ENCODE results near the gene C4BPB.
A peak's percentile ranks its signal among the peaks of the same experiment; 100 is the strongest.
"Not testable (repeated sequence)": the region's sequence is repeated elsewhere in the genome, so short reads cannot be mapped to it uniquely, and the experiment has no call there.

The C4BPB gene, protein sequence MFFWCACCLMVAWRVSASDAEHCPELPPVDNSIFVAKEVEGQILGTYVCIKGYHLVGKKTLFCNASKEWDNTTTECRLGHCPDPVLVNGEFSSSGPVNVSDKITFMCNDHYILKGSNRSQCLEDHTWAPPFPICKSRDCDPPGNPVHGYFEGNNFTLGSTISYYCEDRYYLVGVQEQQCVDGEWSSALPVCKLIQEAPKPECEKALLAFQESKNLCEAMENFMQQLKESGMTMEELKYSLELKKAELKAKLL

DNA sequence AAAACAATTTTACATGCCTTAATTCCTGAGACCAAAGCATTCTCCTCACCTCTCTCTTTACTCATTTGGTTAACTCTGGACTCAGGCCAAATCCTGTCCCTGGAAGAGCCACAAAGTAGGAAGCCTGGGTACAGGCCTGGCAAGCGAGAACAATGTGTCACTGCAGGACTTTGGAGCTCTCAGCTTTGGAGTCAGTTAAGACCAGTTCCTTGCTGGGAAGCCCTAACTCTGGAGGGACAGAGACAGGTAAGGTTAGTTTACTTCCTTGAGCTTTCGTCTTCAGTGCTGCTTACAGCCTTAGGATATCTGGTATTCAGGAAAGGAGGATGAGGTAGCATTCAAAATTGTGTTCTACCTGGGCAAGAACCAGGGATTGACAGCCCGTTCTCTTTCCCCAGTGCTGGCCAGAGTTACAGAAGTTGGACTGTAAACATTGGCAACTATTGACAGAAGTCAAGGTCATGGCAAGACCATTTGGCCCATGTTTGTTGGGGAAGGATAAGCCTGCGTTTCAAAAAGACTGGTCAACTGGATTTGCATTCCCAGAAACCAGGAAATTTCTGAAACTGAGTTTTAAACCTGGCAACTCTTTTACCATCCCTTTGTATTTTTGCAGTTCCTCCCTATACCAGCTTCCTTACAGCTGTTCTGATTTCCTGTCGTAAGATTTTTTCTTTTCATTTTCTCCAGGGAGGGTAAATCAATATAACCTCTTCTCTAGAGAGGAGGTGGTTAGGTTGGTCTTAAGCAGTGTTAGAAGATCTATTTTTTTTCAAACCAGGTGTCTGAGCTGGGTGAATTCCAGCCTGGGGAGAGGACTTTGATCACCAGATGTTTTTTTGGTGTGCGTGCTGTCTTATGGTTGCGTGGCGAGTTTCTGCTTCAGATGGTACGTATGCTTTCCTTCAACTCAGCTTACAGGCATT, at the start of gene C4BPB:
C4BPB (plus strand) TSS at position 160 of the 926 bp plus-strand sequence; CDS start at position 832, 672 bp downstream.
- DNase-seq, result no peak

DNA sequence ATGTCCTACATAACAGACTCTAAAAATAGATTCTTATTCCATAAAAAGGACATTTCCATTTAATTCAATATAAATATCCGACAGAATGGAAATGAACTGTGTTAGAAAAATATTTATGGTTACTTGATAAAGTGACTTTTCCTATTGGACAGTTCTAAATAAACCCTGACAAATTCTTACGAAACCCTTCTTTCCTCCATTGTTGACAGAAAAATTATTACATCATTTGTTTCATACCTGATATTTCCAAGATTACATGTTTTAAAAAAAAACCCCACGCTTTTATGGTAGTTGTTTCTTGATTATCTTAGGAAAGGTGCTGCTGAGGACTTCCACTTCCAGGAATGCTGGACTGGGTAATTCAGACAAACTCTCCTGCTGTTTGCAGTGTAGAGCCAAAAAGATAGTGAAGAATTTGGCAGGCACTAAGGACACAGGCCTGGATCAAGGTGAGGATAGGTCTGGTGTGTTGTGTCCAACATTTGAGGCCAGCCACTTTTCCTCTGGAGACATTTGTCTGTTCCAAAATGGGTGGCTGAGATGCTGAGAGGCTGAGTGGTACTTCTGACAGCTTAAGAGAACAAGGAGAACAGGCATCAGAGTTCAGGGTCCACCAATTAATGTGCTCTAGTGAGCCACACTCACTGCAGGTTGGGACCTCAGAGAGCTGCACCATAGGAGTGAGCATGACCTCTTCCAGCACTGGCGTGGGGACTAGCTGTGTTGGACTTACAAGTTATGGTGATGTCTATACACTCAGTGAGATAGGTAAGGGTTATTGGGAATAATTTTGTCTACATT, 49.1 kb upstream of the C4BPB start:
- no peak for DNase-seq

DNA sequence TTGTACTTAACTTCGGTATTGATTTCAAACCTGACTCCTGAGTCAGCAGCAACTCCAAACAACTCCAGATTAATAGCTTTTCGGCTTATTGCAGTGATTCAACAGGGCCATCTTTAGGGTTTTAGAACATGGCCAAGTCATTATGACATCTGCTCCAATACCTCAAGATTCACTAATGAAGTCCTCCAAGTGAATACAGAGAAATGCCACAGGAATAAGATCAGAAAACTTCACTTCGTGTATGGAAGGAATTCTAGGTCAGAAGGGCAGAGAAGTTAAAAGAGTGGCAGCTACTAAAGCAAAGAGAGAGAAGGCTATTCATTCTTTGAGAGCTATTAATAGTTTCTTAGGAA, 48.5 kb upstream of the C4BPB start:
- no peak for DNase-seq

DNA sequence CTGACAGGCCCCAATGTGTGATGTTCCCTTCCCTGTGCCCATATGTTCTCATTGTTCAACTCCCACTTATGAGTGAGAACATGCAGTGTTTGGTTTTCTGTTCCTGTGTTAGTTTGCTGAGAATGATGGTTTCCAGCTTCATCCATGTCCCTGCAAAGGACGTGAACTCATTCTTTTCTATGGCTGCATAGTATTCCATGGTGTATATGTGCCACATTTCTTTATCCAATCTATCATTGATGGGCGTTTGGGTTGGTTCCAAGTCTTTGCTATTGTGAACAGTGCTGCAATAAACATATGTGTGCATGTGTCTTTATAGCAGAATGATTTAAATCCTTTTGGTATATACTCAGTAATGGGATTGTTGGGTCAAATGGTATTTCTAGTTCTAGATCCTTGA, 47.3 kb upstream of the C4BPB start:
- DNase-seq, result not testable (repeated sequence)

DNA sequence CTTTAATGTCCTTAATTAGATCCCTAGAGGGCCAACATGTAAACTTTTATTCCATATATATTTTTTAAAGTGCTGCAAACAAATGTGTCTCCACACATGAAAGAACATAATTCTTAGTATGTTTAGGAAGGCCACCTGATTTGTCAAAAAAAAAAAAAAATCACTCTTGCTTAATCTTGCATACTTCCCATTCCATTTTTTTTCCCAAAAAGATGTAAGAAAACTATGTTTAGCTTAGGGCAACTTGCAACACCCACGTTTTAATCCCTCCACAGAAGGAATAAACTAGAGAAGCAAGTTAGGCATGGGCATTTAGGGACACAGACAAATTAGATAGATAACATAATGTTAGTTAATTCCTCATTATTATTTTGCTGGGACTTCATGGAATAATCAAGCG, 43.2 kb upstream of the C4BPB start:
- no peak for DNase-seq

DNA sequence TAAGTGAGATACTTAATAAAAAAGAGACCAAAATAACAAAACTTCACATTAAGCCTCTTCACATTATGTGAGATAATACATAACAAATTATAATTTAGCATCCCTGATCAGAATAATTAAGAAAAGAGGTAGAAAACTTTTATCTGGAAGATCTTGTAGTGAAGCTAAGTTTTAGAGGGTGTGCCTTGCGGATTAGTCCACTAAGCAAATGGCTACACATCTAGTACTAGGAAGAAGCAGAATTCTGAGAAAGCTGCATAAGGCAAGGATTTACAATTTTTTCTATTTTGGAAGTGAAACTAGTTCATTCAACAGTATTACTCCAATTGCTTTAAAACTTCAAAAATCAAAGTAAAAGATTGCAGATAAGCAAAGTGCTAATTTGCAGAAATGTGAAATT, 41.2 kb upstream of the C4BPB start:
- no peak for DNase-seq

DNA sequence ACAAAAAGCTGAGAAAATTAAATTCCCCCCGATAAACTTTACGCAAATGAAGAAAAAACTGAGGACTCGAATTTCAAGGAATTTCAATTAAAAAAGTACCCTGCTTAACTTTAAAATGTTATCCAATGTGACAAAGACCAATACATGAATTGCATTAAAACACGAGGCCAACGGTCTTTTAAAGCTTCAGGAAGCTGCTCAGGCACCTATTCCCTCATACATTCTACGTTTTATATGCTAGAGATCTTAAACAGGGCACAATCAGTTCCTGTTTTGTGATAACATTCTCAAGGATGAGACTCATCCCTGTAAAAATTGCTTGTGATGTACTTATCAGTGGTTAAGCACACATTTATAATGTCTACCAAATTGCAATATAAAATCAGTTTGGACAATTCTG, 40.6 kb upstream of the C4BPB start:
- no peak for DNase-seq

DNA sequence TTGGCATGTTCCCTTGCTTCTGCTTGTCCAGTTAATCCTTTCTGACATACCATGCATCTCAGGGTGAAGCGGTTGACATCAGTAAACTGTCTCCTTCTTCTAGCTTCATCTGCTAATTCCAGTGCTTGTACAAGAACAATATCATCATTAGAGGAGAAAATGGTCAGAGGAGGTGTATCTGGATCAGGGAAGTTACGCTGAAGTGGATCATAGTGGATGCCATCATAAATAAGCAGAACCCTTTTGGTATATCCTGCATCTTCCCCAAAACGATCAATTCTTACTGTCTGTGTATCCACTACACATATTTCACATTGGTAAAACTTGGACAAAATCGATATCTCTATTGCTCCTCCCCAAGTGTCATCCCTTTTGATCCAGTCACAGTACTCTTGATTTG, 39.6 kb upstream of the C4BPB start:
- DNase-seq, result no peak

DNA sequence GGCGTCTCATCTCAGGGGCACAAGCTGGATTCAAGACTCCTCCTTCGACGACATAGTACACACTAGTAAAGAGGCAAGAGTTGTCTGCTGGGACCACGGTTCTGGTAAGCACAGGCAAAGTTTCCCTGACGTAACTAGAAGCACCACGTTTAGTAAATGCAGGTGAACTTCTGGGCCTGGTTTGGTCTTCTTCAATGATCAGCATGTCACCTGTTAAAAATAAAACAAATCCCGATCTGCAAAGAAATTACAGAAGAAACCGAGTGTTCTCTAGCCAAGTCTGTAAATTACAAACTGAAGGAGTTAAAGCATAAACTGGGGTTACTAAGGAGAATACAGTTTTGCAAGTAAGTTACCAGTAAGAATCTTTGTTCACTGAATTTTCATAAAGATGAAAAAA, 39.1 kb upstream of the C4BPB start:
- no peak for DNase-seq

DNA sequence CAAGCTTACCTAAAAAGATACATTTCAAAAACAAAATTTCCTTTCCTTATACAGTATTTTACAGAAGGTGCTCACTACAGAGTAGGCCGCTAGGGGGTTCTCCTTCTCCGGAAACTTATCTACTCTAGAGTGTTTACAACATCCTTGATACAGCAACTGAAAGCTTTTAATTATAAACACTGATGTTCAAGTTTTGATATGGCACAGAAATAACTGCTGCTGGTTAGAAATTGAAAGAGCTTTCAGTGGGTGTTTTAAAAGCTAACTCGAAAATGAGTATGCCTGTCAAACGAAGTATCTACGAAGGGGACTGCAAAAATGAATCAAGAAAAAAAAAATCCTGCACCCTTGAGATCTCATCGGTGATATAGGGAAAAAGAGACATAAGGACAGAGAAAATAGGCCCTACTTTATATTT, 38.7 kb upstream of the C4BPB start:
- DNase-seq, result peak; percentile 17 to 43

DNA sequence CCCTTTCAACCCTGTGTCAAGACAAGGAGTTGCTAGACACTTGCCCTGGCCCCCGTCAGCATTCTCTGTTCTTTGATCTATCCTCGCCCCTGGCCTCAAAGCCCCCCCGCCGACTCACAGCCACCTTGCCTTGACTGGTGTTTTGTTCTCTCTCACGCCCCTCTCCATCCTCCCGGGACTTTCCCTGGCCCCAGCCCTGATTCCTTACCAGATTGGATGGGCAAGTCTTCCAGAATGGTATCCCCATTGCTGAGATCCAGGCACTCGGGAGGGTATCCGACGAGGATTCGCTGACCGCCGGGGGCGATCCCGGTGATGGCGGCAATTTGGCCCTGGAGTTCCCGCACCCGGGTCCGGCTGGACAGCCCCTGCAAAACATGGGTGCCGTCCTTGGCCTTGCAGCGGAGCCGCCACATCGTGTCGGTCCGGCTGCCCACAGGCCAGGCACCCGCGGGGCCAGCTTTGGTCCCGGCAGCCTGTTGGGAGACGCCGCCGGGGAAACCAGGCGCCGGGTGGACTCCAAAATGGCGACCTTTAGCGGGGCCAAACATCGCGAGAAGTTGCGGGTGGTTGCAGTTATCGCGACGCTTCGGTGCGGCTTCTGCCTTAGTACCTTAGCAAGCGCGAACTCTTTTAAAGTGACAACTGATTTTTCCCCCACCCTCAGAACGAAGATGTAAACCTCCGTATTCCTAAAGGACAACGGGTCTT, 38.0 kb upstream of the C4BPB start:
- peak; percentile 79 to 88 for DNase-seq

DNA sequence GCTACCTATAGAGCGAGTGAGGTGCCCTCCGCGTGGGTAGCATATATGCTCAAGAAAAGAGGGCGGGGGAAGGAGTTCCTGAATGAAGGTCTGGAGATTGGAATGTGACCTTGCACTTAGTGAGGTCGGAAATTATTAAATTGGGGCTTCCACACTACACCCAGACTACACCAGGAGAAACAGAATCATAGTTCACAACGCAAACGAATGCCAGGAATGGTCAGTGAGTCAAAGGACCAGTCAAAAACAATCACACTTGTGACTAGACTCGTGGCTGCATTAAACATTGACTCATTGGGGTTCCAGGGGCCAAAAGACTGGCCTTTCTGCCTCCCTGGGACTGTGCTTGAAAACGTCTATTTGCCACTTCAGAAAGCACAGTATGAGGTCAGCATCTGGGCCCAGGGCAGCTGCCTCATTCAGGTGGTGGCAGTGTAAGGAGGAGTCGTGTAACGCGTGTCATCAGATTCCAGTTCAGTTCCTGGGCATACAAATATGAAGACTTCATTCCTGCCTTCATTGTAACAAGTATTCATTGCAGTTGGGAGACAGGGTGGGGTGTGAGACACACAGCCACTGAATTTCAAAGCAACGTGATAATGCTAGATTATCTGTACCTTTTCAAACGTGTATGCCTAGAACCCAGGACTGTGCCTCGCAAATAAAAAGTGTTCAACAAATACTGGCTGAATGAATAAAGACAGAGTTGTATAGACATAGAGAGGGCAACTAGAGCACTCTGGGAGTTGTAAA, 37.3 kb upstream of the C4BPB start, which contains the start of gene YOD1:
YOD1 (minus strand) TSS at position 18 of the 753 bp plus-strand sequence. CDS start 178 bp downstream, outside the sequence.
- DNase-seq, result peak in 1 of 2 experiments; percentile 22

DNA sequence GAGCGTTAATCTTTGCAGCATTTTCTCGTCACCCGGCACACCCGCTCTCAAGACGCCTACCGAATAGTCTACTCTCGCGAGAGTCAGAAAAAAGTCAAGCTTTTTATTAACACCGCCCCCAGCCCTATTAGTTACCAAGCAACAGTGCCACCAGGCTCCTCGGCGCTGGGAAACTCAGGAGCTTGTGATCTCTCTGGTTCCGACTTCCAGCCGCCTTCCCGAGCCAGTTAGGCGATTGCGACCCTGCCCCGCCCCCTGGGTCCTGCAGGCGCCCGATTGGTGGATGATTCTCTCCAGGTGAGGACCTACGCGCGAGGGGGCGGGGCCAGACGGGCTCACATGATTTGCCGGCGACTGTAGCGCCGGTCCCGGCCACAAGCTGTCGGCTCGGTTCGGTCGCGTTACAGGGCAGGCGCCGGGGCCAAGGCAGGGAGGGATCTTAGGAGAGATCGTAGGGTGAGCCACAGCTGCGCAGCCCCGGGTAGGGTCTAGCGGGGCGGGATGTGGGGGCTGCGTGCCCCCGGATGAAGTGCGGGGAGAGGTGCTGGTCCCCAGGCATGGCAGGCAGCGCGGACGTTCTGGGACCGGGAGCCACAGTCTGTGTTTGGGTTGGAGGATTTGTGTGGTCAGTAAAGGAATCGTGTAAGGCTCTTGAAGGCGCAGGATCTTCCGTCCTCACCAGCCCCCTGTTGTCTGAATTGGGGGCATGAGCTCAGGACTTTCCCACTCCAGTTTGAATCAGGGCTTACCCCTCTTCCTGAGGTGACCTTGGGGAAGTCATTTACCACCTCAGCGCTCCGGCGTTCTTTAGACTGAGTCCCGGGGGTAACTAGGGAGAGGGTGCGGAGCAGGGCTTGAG, 35.5 kb upstream of the C4BPB start, which contains the start of gene PFKFB2:
PFKFB2 (plus strand) TSS at position 365 of the 859 bp plus-strand sequence. CDS start 1,443 bp downstream, outside the sequence.
- peak; percentile 96 to 98 for DNase-seq

DNA sequence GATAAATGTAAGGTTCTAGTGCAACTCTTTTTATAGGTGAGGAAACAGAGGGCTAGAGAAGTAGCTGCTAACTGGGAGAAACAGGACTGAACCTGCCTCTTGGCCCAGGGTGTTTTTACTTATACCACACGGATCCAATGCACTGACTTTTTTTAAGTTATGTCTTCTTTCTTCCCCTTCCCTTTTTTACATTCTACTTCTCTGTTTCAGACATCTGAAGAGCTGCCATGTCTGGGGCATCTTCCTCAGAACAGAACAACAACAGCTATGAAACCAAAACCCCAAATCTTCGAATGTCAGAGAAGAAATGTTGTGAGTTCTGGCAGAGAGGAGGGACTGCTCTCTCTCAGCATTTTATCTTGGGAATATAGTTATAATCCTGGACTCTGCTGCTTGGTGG, 34.2 kb upstream of the C4BPB start:
- DNase-seq, result no peak

DNA sequence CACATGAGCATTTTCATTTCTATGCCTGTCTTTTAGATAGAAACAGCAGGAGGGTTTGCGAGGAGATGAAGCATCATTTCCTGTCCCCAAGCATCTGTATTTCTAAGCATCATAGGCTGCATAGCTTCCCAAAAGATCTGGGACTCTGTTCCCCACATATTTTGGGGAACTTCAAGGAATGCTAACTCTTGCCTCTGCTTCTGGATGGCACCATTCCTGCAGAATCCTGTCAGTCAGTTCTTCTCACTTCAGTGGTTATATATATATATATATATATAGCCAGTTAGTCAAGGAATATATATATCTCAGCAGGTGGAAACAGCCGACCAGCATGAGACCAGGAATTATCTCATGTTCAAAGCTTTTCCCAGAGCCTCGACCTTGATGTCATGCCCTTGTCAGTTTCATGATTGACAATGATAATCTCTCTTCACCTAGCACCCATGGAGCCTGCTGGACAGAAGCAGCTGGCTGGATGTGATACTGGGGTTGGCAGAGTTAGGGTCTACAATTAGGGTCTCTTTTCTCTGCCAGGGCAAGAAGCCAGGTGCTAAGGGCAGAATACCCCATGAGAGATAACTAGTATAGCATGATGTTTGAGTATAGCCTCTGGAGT, 33.2 kb upstream of the C4BPB start:
- no peak for DNase-seq

DNA sequence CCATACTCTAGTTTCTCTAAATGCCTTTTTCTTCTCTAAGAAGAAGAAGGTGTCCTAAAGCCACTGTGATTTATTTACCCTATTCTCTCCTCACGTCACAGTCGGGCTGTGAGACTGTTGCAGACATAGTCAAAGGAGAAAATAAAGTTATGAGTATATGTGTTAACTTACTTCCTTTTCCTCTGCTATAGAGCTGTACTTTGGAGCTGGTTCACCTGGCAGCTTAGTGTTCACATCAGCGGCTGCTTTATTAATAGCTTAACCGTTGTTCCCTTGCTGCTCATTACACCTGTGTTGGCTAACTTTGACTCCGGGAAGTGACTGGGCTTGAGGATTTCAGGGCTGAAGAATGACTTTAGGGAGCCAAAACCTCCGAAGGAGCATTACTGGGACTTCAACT, 32.0 kb upstream of the C4BPB start:
- DNase-seq, result no peak

DNA sequence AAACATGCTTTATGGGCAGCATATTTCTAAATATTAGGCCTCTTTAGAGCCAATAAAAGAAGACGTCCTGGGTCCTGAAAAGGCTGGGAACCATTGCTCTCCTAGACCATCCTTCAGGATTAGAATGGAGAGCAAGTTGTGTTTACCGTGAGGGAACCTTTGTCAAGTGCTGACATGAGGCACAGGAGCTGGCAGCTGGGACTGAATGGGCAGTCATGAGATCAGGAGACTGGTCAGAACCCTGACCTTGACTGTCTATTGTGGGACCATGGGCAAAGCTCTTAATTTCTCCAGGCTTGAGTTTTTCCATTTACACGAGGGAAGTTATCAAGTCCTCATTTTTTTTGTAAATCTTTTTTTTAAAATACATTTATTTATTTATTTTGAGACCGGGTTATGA, 30.4 kb upstream of the C4BPB start:
- no peak for DNase-seq

DNA sequence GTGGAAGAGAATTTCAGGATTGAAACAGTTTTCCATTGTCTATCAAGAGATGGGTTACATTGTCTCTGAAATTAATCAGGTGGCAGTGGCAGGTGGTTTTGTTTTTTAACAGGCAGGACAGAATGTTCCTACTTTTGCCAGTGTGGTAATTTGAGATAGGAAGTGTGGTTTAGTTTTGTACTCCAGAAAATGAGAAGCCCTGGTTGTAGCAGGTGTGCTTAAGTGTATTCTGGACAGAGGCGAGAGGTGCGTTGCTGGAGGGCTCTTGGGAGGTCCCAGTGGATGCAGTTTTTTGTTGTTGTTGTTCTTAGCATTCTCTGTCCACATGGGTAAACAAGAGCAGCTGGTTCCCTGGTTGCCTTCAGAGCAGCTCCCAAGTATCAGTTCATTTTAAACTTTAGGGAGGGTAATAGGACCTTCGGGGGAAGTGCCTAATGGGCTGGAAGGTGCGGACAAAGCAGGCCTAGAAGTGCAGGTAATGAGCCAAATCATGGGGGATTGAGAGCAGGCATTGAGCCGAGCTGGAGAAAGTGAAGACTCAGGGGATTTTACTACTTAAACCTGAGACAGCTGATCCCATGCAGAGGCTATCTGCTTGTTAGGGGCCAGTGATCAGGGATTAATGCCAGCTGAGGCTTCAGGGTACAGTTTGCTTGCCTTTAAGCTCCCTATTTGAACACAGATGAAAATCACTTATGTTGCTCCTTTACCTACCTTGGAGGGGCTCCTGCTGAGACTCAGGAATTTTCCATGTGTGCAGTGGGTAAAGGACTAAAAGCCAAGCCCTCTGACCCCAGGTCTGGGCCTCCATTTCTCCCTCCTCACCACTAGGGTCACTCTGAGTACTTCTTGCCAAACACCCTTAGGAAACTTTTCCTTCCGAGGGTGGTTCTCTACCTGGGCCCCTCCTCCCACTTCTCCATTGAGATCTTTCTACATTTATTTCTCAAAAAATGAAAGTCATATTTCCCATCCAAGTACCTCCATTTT, 29.5 kb upstream of the C4BPB start:
- peak in 1 of 2 experiments; percentile 39 for DNase-seq

DNA sequence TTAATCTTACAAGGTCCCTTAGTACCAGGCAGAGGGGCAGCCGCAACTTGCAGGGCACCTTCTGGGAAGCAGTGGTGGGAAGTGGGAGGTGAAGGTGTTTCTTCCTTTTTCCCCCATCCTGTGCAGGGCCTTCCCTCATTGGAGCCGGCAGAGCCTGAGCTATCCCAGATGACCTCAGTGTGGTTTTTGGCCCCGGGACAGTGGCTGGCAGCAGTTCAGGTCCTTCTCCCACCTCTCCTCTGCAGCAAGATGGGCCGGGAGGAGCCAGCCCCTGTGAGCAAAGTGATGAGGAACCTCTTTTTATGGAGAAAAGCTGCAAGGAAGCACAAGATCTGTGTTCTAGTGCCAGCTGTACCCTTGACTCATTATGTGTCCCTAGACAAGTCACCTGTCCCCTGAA, 28.8 kb upstream of the C4BPB start:
- no peak for DNase-seq
